Pancreas (tissue), 10 donors: ENCODE data around the gene FOXE3. TPM values are rescaled to one million over a fixed set of nuclear protein-coding genes. Genes with fewer than 3 reads are reported as not detected.

Experiments
- ATAC-seq, 4 donors: fragments of 200-7000 bp; cut with Tn5 transposase; one replicate each; pipeline versions ENCODE4 v1.8.0 to v1.9.1; 2020; ENCODE audit warnings: mild to moderate bottlenecking in 4 of 4, moderate library complexity in 4 of 4
- DNase-seq, 6 donors: peaks; one replicate each; pipeline ENCODE4 v3.0.0-alpha.2; 2020
- FAIRE-seq: peaks from 2 replicates; lab custom pipeline; 2012; peaks lifted over from hg19 to GRCh38; lab: Jason Lieb, UNC
- H3K27ac ChIP-seq, 4 donors: fragments of 200-600 bp; sonication (generic); 1 replicate in 3 of 4; 2 replicates in 1 of 4; pipeline versions ENCODE4 v1.5.0 to v1.8.0; 2020
- H3K27me3 ChIP-seq, 4 donors: fragments of 200-600 bp; one replicate each; pipeline ENCODE4 v1.8.0; 2021
- H3K36me3 ChIP-seq, 3 donors: fragments of 200-600 bp; sonication (generic) in 1 of 3; one replicate each; pipeline versions ENCODE4 v1.5.0 to v1.8.0; 2020 to 2021
- H3K4me1 ChIP-seq, 3 donors: fragments of 200-600 bp; one replicate each; pipeline ENCODE4 v1.8.0; 2021
- H3K4me3 ChIP-seq, 4 donors: fragments of 200-600 bp; sonication (generic) in 2 of 4; one replicate each; pipeline versions ENCODE4 v1.5.0 to v1.8.0; 2020 to 2021
- H3K9me3 ChIP-seq, 4 donors: fragments of 200-600 bp; one replicate each; pipeline ENCODE4 v1.8.0; 2021
- WGBS, 2 donors: extraction: QIAGEN DNeasy Blood & Tissue Kit; methylation state at CpG; one replicate each; pipeline ENCODE4 v1.1.7; 2013; 5-methylcytosine and 5-hydroxymethylcytosine counted together
- intact Hi-C, 3 donors: fragments of 100-400 bp; cut with DNase I; formaldehyde crosslinking; loops; one replicate each; pipeline versions ENCODE4 v1.11.1 to v1.14.2; 2022
- polyA plus RNA-seq, 2 donors: library from polyadenylated mRNA; stranded (reverse); fragments of 200-250 nt; gene quantifications; one replicate each; pipeline ENCODE4 v1.2.3, GENCODE V29; 2013
- total RNA-seq, 6 donors: library from RNA; stranded (reverse); fragmentation: NEBNext Ultra II Directional in 4 of 6; extraction: Animal tissue kit (Norgen Biotek cat#: 25700) in 4 of 6; gene quantifications; one replicate each; pipeline versions ENCODE4 v1.2.1 to v1.2.4, GENCODE V29; 2021 to 2023
- TF ChIP-seq, protein P1 (sequence below), 4 donors: fragments of 200-600 bp; sonication (generic) in 3 of 4; IDR thresholded peaks; one replicate each; pipeline versions ENCODE4 v1.5.0 to v1.8.0; 2021; ENCODE audit warnings: antibody characterized with exemption in 4 of 4
- donor health status: healthy with polysubstance abuse.
- donor health status: DM: no; HTN: no; CAD: no; lungs with moderate emphysema.
- donor health status: DM: no; HTN: no; CAD: no.
- donor health status: control.
- donor health status: control.
- donor health status: Bipolar disorder and iron deficiency.
- donor health status: DM: yes; HTN: yes; CAD: no.
- donor health status: DM: no; HTN: no; CAD: no.
- donor health status: DM: no; HTN: no; CAD: no.
- donor health status: DM: yes; HTN: yes; CAD: no.

Gene FOXE3
- total and polyA plus RNA-seq, 8 donors, result not detected

DNA sequence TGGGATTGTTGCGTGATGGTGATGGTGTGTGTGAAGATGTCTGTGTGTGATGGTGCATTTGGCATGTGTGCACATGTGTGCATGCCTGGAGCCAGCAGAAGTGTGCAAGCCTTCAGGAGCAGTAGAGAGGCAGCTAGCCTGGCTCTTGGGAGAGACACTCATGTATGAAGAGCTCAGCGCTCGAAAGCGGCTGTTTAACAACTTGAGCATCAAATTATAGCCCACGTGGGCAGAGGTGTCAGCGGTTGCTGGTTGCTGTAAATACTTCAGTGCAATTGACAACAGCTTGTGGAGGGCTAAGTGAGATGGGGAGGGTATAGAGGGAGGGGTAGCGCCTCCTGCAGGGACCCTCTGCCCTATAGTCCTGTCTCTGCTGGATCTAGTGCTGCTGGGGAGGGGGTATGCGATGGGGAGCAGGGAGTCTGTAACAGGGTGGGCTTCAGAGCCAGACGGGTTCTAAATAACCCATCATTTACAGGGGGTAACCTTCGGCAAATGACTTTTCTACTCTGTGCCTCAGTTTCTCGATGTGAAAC, 43.2 kb downstream of the FOXE3 start:
- DNase-seq (no peak), ATAC-seq (no peak), FAIRE-seq (no peak)
- TF ChIP-seq, protein P1, sequence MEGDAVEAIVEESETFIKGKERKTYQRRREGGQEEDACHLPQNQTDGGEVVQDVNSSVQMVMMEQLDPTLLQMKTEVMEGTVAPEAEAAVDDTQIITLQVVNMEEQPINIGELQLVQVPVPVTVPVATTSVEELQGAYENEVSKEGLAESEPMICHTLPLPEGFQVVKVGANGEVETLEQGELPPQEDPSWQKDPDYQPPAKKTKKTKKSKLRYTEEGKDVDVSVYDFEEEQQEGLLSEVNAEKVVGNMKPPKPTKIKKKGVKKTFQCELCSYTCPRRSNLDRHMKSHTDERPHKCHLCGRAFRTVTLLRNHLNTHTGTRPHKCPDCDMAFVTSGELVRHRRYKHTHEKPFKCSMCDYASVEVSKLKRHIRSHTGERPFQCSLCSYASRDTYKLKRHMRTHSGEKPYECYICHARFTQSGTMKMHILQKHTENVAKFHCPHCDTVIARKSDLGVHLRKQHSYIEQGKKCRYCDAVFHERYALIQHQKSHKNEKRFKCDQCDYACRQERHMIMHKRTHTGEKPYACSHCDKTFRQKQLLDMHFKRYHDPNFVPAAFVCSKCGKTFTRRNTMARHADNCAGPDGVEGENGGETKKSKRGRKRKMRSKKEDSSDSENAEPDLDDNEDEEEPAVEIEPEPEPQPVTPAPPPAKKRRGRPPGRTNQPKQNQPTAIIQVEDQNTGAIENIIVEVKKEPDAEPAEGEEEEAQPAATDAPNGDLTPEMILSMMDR (IDR thresholded peaks at IDR 0.05), result no peak
- Histone ChIP-seq H3K9me3 (no peaks in the 10 kb centered on the region), H3K4me3 (no peak overlapping the region), H3K27ac (no peak overlapping the region), H3K4me1 (no peaks in the 10 kb centered on the region), H3K36me3 (no peaks in the 10 kb centered on the region), H3K27me3 (peaks cover 0 to 11% (median 0%) of the 10 kb centered on the region in 4 donors)
- WGBS, 2 donors, result 31 to 33% methylated on average over 11 of the region's 11 CpGs
- intact Hi-C loops, result loop anchor here in 1 of 3 donors (10.0 kb wide), 1 partner anchor 105 kb away; no protein-coding TSS in a partner anchor

DNA sequence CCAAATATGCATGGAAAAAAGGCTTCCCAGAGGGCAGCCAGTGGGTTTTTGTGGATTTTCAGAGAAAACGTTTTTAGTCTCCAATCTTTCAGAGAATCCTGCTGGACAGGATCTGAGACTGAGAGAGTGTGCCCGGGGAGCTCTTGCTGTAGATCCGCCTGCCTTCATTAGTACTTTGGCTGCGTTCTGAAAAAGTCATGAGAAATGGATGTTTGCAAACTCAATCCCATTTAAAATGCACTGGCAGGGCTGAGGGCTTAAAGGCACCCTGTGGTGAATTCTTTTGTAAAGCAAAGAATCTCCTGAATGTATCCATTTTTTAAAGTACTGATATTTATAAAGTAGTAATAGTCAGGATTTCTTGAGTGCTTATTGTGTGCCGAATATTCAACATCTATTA, 44.0 kb downstream of the FOXE3 start:
- no peak overlapping the region for H3K27ac ChIP-seq
- H3K4me3 ChIP-seq, result no peak overlapping the region
- H3K36me3 ChIP-seq, result no peaks in the 10 kb centered on the region
- H3K4me1 ChIP-seq, result peaks cover 0 to 2% (median under 1%) of the 10 kb centered on the region in 3 donors
- H3K27me3 ChIP-seq, result peaks cover 0 to 11% (median 0%) of the 10 kb centered on the region in 4 donors
- DNase-seq, result no peak
- no peaks in the 10 kb centered on the region for H3K9me3 ChIP-seq
- no peak for FAIRE-seq
- no peak for ATAC-seq
- TF ChIP-seq, protein P1 (IDR thresholded peaks at IDR 0.05), result no peak
- intact Hi-C loops, result no loop called here
- 12 to 16% methylated on average over 5 of the region's 5 CpGs for WGBS, 2 donors

DNA sequence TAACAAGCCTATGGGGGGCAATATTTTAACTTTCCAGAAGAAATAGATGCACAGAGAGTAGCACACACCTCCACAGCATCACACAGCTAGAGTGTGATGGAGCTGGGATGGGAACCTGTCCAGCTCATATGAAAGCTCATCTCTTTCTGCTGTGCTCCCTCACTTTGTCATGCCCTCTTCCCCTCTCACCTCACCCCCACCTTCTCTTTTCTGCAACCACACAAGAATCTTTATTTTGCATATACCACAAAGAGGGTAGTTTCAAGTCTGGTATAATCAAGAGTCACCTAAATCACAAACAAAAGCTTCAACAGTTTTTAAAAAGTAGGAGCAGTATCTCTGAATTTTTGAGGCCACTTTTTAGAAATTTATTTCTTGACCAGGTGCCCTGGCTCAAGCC, 44.4 kb downstream of the FOXE3 start:
- H3K9me3 ChIP-seq, result no peaks in the 10 kb centered on the region
- H3K4me1 ChIP-seq, result peaks cover 0 to 5% (median 4%) of the 10 kb centered on the region in 3 donors
- no peaks in the 10 kb centered on the region for H3K36me3 ChIP-seq
- DNase-seq (no peak), ATAC-seq (no peak), FAIRE-seq (no peak)
- intact Hi-C loops, result no loop called here
- peaks cover 0 to 11% (median 0%) of the 10 kb centered on the region in 4 donors for H3K27me3 ChIP-seq
- H3K27ac ChIP-seq, result no peak overlapping the region
- H3K4me3 ChIP-seq, result no peak overlapping the region
- TF ChIP-seq, protein P1 (IDR thresholded peaks at IDR 0.05), result no peak

DNA sequence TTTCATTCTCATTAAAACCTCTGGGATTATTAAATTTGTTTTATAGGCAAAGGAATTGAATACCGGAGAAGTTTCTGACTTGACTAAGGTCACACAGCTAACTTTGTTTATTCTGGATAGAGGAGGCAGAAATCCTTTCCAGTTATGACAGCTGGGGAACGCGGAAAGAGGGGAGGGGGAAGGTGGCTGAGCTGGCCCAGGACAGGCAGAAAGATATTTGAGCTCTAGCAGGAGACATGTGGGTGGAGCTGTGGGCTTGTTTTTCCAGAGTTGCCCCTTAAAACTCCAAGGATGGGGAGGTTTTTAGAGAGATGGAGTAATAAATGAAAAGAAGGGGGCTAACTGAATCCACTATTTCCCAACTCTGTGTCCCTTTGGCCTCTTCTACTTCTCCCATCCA, 49.5 kb downstream of the FOXE3 start:
- ATAC-seq (peak; percentile 55 to 93 (median 76)), DNase-seq (peak in 3 of 6 donors; percentile 22 to 27 (median 26)), FAIRE-seq (no peak)
- Histone ChIP-seq H3K27ac (no peak overlapping the region), H3K4me3 (no peak overlapping the region), H3K4me1 (peaks cover 0 to 8% (median 4%) of the 10 kb centered on the region in 3 donors), H3K27me3 (no peaks in the 10 kb centered on the region), H3K36me3 (no peaks in the 10 kb centered on the region), H3K9me3 (no peaks in the 10 kb centered on the region)
- TF ChIP-seq, protein P1 (IDR thresholded peaks at IDR 0.05), result no peak
- WGBS, 2 donors, result 11 to 16% methylated on average over 3 of the region's 3 CpGs
- intact Hi-C loops, result no loop called here

Other genes starting within 250 kb of the FOXE3 start
- 10 to 100 TPM; 26.6 to 55.9 (median 46.4) TPM for gene PDZK1IP1, start 226.2 kb upstream of the FOXE3 start, total RNA-seq
- gene PDZK1IP1, start 226.2 kb upstream of the FOXE3 start, polyA plus RNA-seq, result 10 to 100 TPM; 26.1 to 41.9 TPM
- gene TAL1, start 184.1 kb upstream of the FOXE3 start, total RNA-seq, result 1 to 10 TPM in 2 of 6 donors, under 1 TPM in 4; 0.28 to 1.2 (median 0.39) TPM
- gene TAL1, start 184.1 kb upstream of the FOXE3 start, polyA plus RNA-seq, result 1 to 10 TPM; 1.8 to 3.2 TPM
- 1 to 10 TPM in 2 of 6 donors, under 1 TPM in 4; 0.43 to 1.5 (median 0.67) TPM for gene STIL, start 102.1 kb upstream of the FOXE3 start, total RNA-seq
- under 1 TPM; 0.49 to 0.56 TPM for gene STIL, start 102.1 kb upstream of the FOXE3 start, polyA plus RNA-seq
- gene CMPK1, start 82.5 kb upstream of the FOXE3 start, total RNA-seq, result 10 to 100 TPM; 51.1 to 93.0 (median 75.2) TPM
- gene CMPK1, start 82.5 kb upstream of the FOXE3 start, polyA plus RNA-seq, result 10 to 100 TPM; 43.8 to 54.9 TPM
- gene FOXD2, start 21.8 kb downstream of the FOXE3 start, total RNA-seq, result under 1 TPM; 0.04 to 0.19 (median 0.09) TPM
- under 1 TPM; 0.02 to 0.08 TPM for gene FOXD2, start 21.8 kb downstream of the FOXE3 start, polyA plus RNA-seq